NCI-H446 treated with DMSO at 0.1 percent for 48 hours (cell line): ENCODE measurements around the gene GSS.

Experiments used
- DNase-seq: peaks from one replicate; lab custom pipeline; 2025; lab: John Stamatoyannopoulos, UW

The GSS gene

GRCh38 chr20:34978092-34978744 lies 22.6 kb upstream of the GSS start:
- DNase-seq = no peak

GRCh38 chr20:34977365-34978091 lies 21.9 kb upstream of the GSS start:
- no peak for DNase-seq

- DNase-seq = no peak
These were observed 20.7 kb upstream of the GSS start for GRCh38 chr20:34976286-34976685.

GRCh38 chr20:34974246-34974645 lies 18.6 kb upstream of the GSS start:
- DNase-seq = no peak

GRCh38 chr20:34971561-34972235 lies 16.1 kb upstream of the GSS start:
- no peak for DNase-seq

GRCh38 chr20:34970846-34971560 lies 15.4 kb upstream of the GSS start:
- DNase-seq = no peak

- DNase-seq = no peak
These were observed 14.7 kb upstream of the GSS start for GRCh38 chr20:34970193-34970840.

GRCh38 chr20:34968042-34968775 lies 12.6 kb upstream of the GSS start:
- no peak for DNase-seq

GRCh38 chr20:34967421-34967820 lies 11.8 kb upstream of the GSS start:
- no peak for DNase-seq

GRCh38 chr20:34965051-34965450 lies 9.4 kb upstream of the GSS start:
- DNase-seq = no peak

- no peak for DNase-seq
These were observed 8.9 kb upstream of the GSS start for GRCh38 chr20:34964486-34964885.

- DNase-seq = no peak
These were observed 1.3 kb upstream of the GSS start for GRCh38 chr20:34956751-34957472.

- no peak for DNase-seq
These were observed 444 bp upstream of the GSS start for GRCh38 chr20:34956041-34956458.

GRCh38 chr20:34954904-34955230 lies 739 bp downstream of the GSS start:
- DNase-seq = no peak

GRCh38 chr20:34953960-34954359 lies 1.6 kb downstream of the GSS start:
- DNase-seq = no peak

GRCh38 chr20:34952671-34953070 lies 2.9 kb downstream of the GSS start:
- DNase-seq = no peak

- DNase-seq = peak; percentile 55
These were observed 4.0 kb downstream of the GSS start for GRCh38 chr20:34951652-34952051.

- DNase-seq = no peak
These were observed 4.4 kb downstream of the GSS start for GRCh38 chr20:34951252-34951651.

- DNase-seq = no peak
These were observed 6.5 kb downstream of the GSS start for GRCh38 chr20:34949120-34949519.

- DNase-seq = no peak
These were observed 7.6 kb downstream of the GSS start for GRCh38 chr20:34948030-34948429.

GRCh38 chr20:34947336-34947735 lies 8.3 kb downstream of the GSS start:
- DNase-seq = no peak
